PC-9 (cell line): ENCODE data around the gene EPSTI1.

Source experiments
- EZH2 ChIP-seq: fragments of 200-600 bp; sonication (generic); IDR thresholded peaks from 2 replicates; pipeline ENCODE4 v1.8.0; 2017; ENCODE audit warnings: antibody characterized with exemption, low read depth
- TF ChIP-seq, protein P1 (sequence below): fragments of 200-600 bp; sonication (generic); conservative IDR thresholded peaks from 2 replicates; pipeline ENCODE4 v1.6.1; 2017; ENCODE audit warnings: mixed run types, antibody characterized with exemption, mild to moderate bottlenecking, moderate library complexity

DNA sequence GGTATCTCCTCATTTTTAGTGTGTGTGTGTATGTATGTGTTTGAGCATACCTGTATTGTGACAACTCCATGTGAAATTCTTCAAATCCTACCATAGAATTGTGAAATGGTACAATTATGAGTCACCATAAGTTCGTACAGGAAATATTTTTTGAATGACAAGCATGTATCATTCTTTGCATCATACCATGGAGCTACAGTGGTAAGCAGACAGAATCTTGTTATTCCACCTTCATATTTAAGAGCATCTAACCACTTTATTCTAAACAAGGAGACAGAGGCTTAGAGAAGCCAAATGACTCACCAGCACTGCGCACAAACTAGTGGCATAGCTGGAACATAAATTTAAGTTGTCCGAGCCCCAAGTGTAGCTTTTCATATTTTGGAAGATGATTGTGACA, 4.5 kb upstream of the EPSTI1 start:
- TF ChIP-seq, protein P1, sequence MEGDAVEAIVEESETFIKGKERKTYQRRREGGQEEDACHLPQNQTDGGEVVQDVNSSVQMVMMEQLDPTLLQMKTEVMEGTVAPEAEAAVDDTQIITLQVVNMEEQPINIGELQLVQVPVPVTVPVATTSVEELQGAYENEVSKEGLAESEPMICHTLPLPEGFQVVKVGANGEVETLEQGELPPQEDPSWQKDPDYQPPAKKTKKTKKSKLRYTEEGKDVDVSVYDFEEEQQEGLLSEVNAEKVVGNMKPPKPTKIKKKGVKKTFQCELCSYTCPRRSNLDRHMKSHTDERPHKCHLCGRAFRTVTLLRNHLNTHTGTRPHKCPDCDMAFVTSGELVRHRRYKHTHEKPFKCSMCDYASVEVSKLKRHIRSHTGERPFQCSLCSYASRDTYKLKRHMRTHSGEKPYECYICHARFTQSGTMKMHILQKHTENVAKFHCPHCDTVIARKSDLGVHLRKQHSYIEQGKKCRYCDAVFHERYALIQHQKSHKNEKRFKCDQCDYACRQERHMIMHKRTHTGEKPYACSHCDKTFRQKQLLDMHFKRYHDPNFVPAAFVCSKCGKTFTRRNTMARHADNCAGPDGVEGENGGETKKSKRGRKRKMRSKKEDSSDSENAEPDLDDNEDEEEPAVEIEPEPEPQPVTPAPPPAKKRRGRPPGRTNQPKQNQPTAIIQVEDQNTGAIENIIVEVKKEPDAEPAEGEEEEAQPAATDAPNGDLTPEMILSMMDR = no peak
- no peak for TF ChIP-seq EZH2
